DMS153 (cell line): Measurements from ENCODE around the gene ABCC12.

ENCODE experiments used
- DNase-seq: peaks from one replicate; lab custom pipeline; 2025; lab: John Stamatoyannopoulos, UW

ABCC12 gene

GRCh38 chr16:48165961-48166578 is 10.3 kb upstream of the ABCC12 start:
- no peak for DNase-seq

GRCh38 chr16:48164907-48165715 is 9.3 kb upstream of the ABCC12 start:
- no peak for DNase-seq

GRCh38 chr16:48162839-48163410 is 7.1 kb upstream of the ABCC12 start:
- DNase-seq, result no peak

- no peak for DNase-seq
Measured at GRCh38 chr16:48161906-48162305, 6.1 kb upstream of the ABCC12 start.

DNA sequence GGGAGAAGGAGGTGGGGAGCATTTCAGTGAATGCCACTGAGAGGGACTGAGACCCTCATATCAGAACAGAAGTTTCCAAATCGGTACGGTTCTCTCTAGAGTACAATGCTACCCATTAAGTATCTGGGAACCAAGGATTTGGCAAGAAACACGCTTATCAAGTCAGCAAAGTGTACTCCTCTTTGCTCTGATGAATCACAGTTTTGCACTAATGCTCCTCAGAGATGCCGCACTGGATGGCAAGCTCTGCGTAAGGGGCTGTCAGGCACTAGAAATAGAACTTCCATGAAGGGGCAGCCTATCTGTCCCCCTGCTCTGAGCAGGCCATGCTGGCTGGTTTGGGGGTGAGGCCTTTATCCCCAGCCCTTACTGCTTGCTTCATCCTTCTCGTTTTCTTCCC is 4.8 kb upstream of the ABCC12 start:
- DNase-seq, result no peak

- no peak for DNase-seq
Measured at GRCh38 chr16:48158296-48158695, 2.5 kb upstream of the ABCC12 start.

DNA sequence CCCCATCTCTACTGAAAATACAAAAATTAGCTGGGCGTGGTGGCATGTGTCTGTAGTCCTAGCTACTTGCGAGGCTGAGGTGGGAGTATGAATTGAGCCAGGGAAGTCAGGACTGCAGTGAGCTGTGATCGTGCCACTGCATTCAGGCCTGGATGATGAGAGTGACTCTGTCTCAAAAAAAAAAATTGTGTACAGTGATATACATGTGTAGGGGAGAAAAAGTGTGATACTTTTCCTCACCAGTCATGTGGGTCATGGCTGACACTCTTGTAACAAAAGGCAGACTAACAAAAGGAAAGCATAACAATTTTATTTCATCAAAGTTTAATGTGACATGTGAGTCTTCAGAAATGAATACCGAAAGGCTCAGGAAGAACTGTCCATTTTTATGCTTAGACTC is 2.0 kb upstream of the ABCC12 start:
- no peak for DNase-seq

GRCh38 chr16:48157302-48157701 is 1.5 kb upstream of the ABCC12 start:
- no peak for DNase-seq

GRCh38 chr16:48156790-48157209 is 1.0 kb upstream of the ABCC12 start:
- no peak for DNase-seq

DNA sequence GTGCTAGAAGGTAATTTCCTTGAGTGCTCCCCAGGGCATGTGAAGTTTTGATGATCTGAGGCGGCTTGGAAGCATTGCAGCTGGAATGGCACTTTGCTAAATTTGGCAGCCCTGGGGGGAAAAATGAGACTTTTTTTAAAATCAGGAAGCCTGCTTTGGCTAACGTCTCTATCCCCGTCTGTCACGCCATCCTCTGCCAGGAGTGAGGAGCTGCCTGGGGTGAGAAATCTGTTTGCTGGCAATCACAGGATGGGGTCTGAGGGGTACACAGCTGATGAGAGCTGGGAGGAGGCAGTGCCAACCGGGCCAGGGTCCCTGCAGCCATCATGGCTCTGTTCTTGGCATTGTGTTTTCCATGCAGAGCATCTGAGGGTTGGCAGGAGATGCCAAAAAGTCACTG is 2.0 kb downstream of the ABCC12 start:
- no peak for DNase-seq

GRCh38 chr16:48152226-48152625 is 3.6 kb downstream of the ABCC12 start:
- no peak for DNase-seq

- no peak for DNase-seq
Measured at GRCh38 chr16:48150707-48151106, 5.1 kb downstream of the ABCC12 start.

DNA sequence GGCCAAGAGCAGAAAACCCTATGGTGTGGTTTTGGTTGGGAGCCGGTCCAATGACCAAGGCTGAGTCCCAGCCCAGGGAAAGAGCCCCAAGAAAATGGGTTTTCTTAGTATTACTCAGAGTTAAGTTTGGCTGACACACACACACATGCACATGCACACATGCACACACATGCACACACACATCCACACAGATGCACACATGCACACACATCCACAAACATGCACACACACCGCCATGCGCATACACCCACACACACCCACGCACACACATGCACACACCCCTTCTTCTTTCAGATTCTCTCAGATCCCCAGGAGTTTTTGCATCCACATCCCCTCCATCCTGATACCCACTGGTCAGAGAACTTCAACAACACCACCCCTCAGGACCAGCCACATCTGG is 9.1 kb downstream of the ABCC12 start:
- DNase-seq, result no peak

DNA sequence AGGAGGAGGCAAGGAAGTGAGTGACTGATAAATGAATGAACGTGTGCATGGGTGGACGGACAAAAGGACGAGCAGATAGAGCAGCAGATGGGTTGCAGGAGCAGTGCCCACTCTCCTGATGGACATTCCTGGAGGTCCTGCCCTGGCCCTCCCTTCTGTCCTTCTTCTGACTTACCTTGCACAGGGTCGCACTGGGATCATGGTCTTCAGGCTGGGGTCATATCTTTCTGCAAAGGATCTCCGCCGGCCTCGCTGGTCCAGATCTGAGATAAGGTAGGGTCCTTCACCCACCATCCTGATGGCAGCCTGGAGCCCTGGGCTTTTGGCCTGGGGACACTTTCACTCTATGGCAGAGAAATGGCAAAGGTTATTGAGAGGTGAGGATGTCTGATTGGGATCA is 9.7 kb downstream of the ABCC12 start:
- no peak for DNase-seq

DNA sequence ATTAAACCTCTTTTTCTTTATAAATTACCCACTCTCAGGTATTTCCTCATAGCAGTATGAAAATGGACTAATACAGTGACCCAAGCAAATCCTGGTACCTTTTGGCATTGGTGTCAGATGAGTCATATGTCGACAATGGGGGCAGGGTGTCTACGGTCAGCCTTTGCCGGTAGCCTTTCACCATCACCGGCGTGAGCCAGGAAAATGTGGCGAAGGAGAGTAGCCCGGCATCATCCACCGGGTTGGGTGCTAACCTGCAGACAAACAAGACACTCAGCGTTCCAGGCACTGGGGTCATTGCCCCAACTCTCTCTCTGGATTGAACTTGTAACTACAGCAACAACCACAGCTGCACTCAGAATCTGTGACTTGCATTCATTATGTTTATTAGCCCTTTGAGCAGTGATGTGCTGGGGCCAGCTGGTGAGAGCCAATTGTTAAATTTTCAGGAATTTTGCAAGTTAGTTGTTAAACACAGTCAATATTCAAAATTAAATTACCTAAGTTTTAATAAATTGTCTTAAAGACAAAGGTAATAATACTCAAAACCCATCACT is 11.9 kb downstream of the ABCC12 start:
- DNase-seq, result no peak

DNA sequence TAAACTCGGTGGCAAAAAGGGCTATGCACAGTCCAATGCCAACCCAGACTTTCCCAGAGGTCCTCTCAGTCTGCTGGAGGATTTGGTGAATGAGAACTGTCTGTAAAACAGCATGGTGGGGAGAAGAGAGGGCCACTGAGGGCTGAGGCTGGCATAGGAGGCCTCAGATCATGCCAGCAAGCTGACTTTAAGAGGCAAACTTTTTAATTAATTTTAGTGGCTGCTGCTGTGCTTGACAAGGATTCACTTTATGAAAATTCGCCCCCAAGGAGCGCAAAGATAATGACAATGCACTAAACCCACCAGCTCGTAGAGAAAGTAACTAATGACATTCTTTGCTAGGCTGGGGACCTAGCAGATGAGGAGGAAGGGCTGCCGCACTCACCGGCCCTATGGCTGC is 15.0 kb downstream of the ABCC12 start:
- no peak for DNase-seq

GRCh38 chr16:48139517-48139916 is 16.3 kb downstream of the ABCC12 start:
- DNase-seq, result no peak

DNA sequence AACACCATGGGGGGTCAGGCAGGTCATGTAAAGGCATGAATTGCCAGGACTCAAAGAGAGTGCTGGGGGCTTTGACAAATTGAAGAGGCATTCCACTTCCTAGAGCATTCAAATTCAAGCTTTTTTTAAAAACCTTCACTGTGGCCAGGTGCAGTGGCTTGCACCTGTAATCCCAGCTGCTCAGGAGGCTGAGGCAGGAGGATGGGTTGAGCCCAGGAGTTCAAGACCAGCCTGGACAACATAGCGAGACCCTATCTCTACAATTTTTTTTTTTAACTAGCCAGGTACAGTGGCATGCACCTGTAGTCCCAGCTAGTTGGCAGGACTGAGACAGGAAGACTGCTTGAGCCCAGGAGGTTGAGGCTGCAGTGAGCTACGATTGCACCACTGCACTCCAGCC is 17.2 kb downstream of the ABCC12 start:
- no peak for DNase-seq

DNA sequence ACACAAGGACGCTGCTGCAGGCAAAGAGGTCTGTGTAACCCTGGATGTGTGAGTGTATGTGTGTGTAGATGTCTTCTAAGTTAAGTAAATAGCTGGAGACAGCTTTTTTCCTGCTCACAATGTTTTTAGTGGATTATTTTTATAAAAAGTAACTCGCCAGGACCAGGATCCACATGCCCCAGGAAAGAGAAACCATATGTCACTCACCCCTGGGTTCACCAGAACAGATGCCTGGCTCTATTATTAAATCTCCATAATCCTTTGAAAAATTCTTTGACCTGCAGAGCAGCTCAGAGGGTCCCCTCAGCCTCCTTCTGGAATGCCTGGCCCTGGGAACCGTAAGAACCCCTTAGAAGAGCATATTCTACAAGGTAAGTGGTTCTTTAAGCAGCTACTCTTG is 18.0 kb downstream of the ABCC12 start:
- no peak for DNase-seq

GRCh38 chr16:48136547-48137360 is 19.0 kb downstream of the ABCC12 start:
- DNase-seq, result no peak

GRCh38 chr16:48133455-48134211 is 22.2 kb downstream of the ABCC12 start:
- DNase-seq, result no peak

- no peak for DNase-seq
Measured at GRCh38 chr16:48132696-48133095, 23.1 kb downstream of the ABCC12 start.
